GM18861 (cell line): Measurements from ENCODE around the gene CTBP2.
"Not testable (repeated sequence)": the region's sequence is repeated elsewhere in the genome, so short reads cannot be mapped to it uniquely, and the experiment has no call there.

Experiments
- ATAC-seq: cut with Tn5 transposase; IDR thresholded peaks from one replicate; pipeline ENCODE4 v1.9.1; 2021; ENCODE audit not compliant: unreplicated experiment

Gene CTBP2

GRCh38 chr10:124999433-125000365 lies 160.7 kb downstream of the CTBP2 start:
- ATAC-seq: no peak

- ATAC-seq: no peak
Measured at GRCh38 chr10:124998624-124999291, 161.6 kb downstream of the CTBP2 start.

- no peak for ATAC-seq
Measured at GRCh38 chr10:124997771-124998623, 162.4 kb downstream of the CTBP2 start.

GRCh38 chr10:124997306-124997705 lies 163.1 kb downstream of the CTBP2 start:
- no peak for ATAC-seq

GRCh38 chr10:124996854-124997215 lies 163.5 kb downstream of the CTBP2 start:
- no peak for ATAC-seq

- no peak for ATAC-seq
Measured at GRCh38 chr10:124996127-124996853, 164.1 kb downstream of the CTBP2 start.

- ATAC-seq: no peak
Measured at GRCh38 chr10:124995605-124996004, 164.8 kb downstream of the CTBP2 start.

- ATAC-seq: no peak
Measured at GRCh38 chr10:124994573-124995473, 165.5 kb downstream of the CTBP2 start.

GRCh38 chr10:124993736-124994451 lies 166.5 kb downstream of the CTBP2 start:
- no peak for ATAC-seq

GRCh38 chr10:124993345-124993708 lies 167.0 kb downstream of the CTBP2 start:
- no peak for ATAC-seq

- ATAC-seq: no peak
Measured at GRCh38 chr10:124992462-124993344, 167.7 kb downstream of the CTBP2 start.

- ATAC-seq: no peak
Measured at GRCh38 chr10:124991835-124992234, 168.5 kb downstream of the CTBP2 start.

- no peak for ATAC-seq
Measured at GRCh38 chr10:124990671-124991625, 169.4 kb downstream of the CTBP2 start.

GRCh38 chr10:124989526-124989925 lies 170.8 kb downstream of the CTBP2 start:
- ATAC-seq: no peak

GRCh38 chr10:124988753-124989152 lies 171.6 kb downstream of the CTBP2 start:
- not testable (repeated sequence) for ATAC-seq

- no peak for ATAC-seq
Measured at GRCh38 chr10:124987788-124988187, 172.6 kb downstream of the CTBP2 start.

- no peak for ATAC-seq
Measured at GRCh38 chr10:124985162-124985561, 175.2 kb downstream of the CTBP2 start.
